HG03108 (cell line): Measurements from ENCODE around the gene IQGAP1.

Source experiments
- ATAC-seq: cut with Tn5 transposase; IDR thresholded peaks from one replicate; pipeline ENCODE4 v1.9.1; 2021; ENCODE audit warnings: moderate library complexity; ENCODE audit not compliant: unreplicated experiment

Gene IQGAP1

DNA sequence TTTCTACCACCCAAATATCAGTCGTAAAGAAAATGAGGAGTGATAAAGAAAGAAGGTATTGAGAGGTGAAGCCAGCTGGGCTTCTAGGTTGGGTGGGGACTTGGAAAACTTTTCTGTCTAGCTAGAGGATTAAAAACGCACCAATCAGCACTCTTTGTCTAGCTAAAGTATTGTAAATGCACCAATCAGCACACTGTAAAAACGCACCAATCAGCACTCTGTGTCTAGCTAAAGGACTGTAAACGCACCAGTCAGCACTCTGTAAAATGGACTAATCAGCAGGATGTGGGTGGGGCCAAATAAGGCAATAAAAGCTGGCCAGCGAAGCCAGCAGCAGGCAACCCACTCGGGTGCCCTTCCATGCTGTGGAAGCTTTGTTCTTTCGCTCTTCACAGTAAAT is 13.0 kb upstream of the IQGAP1 start:
- no peak for ATAC-seq

DNA sequence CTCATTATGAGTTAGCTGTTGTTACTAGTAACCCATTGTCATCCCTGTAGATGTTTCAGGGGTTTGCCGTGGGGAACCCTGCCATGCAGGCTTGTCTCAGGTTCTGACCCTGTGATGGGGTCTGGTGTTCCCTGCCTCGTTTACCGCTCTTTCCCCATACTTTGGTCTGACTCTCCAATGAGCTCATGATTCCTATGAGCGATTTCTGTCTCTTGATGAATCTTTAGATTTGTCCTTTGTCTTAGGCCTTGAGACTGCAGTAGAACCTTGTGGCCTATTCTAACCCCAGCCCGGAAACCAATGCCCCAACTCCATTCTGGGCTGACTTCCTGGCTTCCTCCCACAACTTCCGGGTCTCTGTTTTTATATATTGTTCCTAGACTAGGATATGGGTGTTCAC is 11.3 kb upstream of the IQGAP1 start:
- ATAC-seq = no peak

DNA sequence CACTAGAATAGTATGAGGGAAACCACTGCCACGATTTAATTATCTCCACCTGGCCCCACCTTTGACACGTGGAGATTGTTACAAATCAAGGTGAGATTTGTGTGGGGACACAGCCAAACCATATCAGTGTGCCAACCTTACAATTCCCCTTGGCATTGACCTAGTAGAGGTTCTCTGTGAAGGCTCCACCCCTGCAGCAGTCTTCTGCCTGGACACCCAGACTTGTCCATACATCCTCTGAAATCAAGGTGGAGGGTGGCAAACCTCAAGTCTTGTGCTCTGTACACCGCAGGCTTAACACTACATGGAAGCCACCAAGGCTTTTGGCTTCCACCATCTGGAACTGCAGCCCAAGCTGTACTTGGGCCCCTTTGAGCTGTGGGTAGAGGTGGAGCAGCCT is 8.8 kb upstream of the IQGAP1 start:
- no peak for ATAC-seq

DNA sequence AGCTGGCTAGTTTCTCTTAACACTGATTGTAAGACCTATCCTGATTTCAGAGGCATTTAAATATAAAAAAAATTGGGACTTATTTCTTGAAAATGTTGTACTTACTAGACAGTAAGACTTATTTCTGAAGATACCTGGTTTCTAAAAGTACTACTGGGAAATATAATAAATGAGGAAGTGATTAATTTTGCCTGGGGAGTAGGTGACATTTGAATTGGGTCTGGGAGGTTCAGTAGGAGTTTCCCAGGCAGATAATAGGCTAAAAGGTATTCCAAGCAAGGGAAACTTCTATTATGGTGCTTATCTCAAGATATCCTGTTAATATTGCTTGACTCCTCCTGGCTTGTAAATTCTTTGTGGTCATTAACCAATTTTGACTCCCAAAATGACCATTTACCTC is 6.5 kb upstream of the IQGAP1 start:
- no peak for ATAC-seq

DNA sequence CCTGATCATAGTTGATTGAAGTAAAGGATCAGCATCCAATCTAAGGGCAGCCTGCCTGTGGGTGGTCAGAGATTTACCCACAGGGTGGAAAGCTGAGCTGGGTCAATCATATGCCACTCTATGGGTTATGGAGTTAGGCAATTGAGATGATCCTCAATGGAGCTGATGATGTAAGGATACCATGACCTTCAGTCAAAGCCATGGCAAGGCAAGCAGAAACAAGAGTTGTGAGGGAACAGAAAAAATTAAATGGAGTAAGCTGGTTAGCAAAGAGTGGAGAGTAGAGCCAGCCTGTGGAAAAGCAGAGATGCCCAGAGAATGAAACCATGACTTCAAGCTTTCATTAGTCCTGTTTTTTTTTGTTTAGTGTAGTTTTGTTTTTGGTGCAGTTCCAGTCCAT is 5.7 kb upstream of the IQGAP1 start:
- ATAC-seq = no peak

DNA sequence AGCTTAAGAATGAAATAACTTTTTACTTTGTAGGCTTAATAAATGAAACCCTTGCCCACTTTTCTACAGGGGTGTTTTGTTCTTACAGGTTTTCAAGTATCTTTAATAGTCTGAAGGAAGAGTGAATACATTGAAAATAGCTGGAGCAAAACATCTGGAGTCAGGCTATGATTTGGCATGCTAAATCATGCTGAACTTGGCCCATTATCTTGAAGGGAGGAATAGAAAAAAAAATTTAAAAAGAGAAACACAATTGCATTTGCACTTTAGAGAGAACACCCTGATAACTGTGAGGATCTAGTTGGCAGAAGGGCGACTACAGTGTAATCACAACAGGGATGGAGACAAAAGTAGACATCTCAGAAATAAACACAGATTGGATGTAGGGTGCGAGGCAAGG is 1.8 kb upstream of the IQGAP1 start:
- ATAC-seq = no peak

DNA sequence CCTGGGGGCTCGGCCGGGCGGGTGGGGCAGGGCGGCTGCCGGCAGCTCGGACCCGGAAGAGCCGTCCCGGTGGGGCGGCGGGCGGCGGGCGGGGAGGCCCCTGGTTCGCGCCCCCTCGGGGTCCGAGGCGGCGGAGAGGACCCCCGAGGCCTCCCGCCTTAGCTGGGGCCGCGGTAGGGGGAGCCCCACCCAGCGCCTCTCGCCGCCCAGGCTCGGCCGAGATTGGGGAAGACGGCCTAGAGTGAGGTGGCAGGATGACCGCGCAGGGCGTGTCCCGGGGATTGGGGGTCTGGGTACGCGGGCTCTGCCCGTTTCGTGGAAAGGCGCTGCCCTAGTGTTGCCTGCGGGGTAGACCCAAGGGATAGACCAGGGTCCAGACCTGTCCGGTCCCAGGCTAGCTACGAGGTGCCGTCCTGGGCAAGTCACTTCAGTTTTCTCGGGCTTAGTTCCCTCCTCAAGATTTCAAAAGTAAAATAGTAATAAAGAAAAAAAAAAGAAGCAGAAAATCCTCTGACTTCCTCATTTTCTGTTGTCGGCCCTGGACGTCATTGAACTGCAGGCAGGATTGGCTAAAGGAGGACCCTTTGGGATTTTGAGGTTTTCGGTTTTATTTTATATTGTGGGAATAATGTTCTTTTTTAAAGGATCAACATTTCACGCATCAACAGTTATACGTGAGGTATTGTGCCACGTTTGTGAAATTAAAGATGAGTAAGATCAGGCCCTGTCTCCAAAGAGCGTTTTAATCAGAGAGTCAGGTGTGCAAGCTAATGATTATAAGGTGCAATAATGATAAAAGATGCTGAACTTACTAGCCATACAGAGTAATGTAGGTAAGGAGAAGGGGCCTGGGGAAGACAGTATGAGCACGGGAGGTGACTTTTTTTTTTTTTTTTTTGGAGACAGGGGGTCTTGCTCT is 679 bp downstream of the IQGAP1 start:
- peak; percentile 39 for ATAC-seq

DNA sequence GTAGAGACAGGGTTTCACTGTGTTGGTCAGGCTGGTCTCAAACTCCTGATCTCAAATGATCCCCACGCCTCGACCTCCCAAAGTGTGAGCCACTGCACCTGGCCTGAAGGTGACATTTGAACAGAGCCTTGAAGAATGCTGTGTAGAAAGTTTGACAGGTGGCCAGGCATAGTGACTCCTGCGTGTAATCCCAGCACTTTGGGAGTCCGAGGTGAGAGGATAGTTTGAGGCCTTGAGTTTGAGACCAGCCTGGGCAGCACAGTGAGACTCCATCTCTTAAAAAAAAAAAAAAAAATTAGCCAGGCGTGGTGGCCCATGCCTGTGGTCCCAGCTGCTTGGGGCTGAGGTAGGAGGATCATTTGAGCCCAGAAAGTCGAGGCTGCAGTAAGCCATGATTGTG is 1.5 kb downstream of the IQGAP1 start:
- ATAC-seq = no peak

DNA sequence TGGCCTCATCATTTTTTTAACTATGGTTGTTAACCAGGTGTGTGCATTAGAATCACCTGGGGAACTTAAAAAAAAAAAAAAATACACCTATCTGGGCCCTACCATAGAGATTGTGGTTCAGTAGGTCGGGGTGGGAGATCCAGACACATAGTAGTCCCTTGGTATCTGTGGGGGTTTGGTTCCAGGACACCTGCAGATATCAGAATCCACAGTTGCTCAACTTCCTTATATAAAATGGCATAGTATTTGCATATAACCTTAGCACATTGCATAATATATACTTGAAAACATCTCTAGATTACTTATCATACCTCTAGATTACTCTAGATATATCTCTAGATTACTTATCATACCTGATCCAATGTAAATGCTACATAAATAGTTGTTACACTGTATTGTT is 5.0 kb downstream of the IQGAP1 start:
- ATAC-seq = no peak

DNA sequence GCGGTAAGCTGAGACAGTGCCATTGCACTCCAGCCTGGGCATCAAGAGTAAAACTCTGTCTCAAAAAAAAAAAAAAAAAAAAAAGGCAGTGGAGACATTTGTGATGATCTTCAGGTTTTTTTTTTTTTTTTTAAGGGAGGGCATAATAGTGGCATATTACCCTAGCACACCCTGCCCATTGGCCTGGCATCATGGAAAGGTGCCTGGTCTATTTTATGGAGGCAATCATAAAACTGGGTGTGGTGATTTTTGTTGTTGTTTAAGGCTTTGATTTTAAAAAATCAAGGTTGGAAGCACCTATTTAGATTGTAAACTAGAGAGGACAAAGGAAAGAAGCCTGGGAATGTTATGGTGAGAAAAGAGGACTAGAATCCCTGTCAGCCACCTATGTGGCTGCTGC is 6.0 kb downstream of the IQGAP1 start:
- ATAC-seq = no peak

DNA sequence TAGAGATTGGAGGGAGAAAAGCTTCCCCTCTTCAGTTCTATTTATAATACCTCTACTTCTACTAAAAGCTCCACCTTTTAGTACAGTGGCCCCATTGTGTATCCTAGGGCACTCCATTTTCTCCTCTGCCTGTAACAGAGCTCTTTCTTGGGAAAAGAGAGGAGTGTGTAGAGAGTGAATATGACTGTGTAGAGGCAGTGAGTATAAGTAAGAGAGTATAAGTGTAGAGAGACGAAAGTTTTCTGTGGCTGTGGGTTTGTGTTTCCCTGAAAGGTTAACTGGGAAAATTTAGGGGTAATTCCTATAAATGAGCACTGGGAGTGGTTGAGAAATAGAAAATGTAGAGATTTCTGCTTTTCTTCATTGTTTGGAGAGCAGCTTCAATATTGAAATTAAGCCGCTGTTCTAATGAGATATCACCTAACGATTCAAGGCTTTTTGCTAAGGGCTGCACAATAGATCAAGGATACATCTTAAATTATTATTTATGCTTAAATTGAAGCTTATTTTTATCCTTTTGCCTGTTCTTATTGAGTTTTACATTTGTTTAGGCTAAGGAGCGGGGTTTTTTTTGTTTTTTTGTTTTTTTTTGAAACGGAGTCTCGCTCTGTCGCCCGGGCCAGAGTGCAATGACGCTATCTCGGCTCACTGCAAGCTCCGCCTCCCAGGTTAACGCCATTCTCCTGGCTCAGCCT is 6.9 kb downstream of the IQGAP1 start:
- no peak for ATAC-seq

DNA sequence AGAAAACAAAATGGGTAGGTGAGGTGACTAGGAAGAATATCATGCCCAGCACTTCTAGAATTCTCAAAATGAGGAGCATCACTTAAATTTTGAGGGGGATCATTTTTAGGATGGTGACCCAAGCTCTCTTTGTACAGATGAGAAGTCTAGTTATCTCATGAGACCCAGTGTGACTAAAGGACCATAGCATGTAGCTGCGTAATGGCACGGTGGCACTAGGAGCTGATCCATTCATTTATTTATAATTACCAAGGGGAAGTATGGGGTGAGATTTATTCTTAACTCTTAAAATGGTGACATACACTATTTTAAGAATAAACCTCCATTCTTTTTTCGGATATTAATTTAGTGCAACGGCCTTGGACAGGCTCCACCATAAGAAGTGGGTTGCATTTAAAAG is 8.3 kb downstream of the IQGAP1 start:
- ATAC-seq = no peak

DNA sequence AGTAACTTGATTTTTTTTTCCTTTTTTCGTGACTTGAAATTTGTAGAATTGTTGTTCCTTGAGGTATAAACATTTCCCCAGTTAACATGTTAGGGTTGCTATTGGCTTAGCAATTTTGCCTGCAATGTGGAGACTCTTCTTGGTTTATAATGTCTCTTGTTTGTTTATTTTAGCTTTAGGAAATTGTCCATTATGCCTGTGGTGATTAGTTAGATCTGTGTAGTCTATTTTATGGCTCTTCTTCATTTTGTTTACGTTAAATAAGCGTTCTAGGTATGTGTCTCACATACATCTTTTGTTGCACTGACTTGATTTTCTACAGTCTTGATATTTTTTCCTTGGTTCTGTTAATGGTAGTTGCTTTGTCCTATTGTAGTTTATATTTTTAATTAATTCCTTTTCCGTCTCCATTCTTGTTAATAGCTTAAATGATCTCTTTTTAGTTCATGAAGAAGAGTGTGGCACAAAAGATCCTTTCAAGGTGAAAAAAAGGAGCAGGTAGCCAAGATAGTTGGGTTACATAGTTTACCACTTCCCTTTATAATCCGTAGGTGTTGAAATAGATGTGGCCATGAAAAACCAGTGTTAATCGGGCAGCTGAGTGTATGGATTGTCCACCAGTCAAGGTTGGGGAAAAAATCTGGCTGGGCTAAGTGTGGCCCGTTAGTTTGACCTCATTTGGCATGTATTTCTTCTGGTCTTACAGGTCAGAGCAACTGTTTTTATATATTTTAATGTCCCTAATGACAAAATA is 12.1 kb downstream of the IQGAP1 start:
- no peak for ATAC-seq

DNA sequence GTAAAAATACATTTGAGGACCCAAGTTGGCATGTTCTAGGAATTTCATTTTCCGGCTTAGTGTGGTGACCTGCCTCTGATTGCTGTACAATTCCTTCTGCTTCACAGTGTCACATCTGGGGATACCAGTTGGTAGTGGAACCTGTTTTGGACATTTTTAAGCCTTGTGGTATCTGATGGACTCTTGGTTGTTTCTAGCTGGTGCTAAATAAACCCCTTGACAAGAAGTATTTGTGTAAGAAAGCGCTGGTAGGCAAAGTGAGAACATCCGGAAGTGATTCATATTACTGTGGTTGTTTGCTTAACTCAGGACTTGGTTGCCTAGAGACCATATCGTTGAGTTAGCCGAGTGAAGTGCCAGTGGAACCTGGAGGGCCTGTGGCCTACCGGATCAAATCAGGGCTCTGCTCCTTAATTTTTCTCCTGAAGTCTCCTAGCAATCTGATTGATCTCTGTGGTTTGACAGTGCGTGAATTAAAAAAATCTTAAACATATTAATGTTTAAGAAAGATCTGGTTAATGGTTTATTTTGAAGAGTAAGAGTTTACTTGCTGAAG is 12.8 kb downstream of the IQGAP1 start:
- ATAC-seq = peak; percentile 98

DNA sequence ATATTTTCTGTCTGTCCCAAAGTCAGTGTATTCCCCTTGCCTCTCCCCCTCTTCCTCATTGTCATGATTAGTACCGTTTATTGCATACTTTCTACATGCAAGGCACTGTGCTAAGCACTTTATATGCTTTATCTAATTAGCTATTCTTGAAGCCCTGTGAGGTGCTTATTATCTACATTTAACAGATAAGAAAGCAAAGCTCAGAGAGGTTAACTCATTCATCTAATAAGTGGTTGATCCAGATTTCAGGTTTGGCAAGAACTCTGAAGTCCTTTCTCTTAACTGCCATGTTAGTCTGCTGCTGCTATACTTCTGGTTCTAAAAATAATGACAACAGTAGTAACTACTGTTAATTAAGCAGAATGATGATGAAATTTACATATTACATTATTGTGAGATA is 13.5 kb downstream of the IQGAP1 start:
- ATAC-seq = no peak

DNA sequence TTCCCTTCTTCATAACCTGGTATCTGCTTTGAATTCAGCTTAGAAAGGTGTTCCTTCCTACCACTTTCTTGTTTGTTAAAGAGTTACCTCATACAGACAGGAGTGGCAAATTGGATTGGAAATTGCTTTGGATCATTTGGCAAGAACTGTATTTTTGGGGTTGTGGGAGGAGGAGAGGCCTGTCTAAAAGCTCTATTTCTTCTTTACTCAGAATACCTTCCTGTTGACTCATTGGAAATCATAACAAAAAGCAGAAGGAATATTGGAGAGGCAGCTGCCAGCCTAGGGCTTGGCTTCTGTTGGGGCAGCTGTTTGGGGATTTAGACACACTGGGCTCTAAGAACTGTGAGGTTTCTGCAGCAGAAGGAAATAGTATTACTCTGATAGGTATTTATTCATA is 14.2 kb downstream of the IQGAP1 start:
- ATAC-seq = no peak

DNA sequence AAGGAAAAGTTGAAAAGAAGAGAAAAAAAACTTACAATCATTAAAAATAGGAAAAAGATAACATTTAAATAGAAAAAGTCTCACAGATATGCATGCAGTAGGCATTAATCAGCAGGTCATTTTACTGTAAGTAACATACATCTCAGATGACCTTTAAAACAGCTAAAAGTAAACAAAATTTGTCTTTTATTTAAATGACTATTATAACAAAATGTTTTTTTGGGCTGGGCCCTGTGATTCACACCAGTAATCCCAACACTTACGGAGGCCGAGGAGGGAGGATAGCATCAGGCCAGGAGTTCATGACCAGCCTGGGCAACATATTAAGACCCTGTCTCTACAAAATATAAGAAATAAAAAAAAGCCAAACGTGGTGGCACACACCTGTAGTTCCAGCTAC is 14.7 kb downstream of the IQGAP1 start:
- no peak for ATAC-seq

DNA sequence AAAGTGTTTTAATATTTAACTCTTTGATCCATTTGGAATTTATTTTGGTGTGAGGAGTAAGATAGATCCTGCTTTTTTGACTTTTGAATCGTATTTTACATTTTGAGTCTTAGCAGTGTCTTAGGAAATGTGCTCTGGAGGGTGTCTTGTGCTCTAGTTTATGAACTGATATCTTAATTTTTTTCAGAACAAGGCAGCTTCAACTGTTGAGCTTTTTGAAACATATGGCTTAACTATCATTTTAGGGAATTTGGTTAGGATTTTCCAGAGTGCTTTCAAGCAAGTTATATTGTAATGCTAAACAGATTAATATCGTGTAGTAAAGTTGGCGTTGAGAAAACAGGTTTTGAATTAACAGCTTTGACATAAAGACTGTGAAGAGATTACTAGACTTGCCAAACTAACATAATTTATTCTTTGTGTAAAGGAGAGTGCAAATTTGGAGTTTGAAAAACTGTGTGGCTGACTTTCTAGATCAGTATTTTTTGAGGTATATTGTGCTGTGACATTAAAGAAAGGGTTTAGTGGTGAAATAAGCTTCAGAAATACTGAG is 17.1 kb downstream of the IQGAP1 start:
- no peak for ATAC-seq

DNA sequence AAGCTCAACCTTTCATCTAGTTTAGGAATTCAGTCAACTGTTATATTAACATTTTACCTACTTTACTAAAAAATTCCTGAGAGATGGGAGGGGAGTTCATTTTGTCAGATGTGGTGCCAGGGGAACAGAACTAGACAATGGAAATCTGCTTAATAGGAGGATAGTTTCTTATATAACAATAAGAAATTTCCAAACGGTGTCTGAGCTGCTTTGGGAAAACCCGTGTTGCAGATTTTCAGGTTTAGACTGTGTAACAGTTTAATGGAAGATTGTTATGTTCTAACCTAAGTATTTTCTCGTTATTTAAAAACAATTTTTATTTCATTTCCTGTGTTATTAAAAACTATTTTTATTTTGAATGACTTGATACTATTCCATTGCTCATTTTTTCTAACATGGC is 19.3 kb downstream of the IQGAP1 start:
- ATAC-seq = no peak

DNA sequence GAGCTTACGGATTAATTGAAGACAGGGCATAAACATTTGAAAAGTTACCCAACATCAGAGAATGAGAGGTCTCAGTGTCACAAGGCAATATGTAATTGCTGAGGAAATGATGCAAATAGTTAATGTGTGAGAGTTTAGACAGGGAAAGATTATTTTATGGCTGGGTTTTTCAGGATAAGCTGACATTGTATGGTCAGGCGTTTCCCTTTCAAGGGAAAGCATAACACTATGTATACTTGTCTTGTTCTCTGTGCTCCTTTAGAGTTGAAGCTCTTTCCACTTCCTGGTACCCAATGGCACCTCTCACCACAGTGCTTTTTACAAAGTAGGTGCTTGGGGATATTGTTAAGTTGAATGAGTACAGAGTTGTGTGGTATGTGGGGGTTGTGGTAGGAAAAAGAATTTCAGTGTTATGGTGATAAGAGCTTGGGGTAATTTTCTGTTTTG is 19.9 kb downstream of the IQGAP1 start:
- ATAC-seq = no peak

DNA sequence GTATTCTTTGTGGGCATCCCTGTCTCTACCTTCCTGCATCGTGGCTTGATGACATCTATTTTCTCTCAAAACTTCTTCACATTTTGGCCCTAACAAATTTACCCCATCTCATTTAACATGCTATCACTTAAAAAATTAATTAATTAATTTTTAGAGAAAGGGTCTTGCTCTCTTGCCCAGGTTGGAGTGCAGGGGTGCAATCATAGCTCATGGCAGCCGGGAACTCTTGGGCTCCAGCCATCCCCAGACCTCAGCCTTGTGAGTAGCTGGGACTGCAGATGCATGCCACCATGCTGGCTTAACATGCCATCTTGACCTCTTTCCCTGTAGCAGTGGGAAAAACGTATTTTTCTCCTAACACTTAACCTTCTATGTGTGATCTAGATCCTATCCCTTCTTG is 20.6 kb downstream of the IQGAP1 start:
- no peak for ATAC-seq
